ENCODE measurements around the gene ARL4A. TPM values are rescaled to one million over a fixed set of nuclear protein-coding genes. Genes with fewer than 3 reads are reported as not detected.

The ARL4A gene
- total and polyA plus RNA-seq, 2 of the 13 experiments (the other 11 are each of a cell fraction or from before 2014, with no cell fraction given), result 10.8 to 25.6 TPM

DNA sequence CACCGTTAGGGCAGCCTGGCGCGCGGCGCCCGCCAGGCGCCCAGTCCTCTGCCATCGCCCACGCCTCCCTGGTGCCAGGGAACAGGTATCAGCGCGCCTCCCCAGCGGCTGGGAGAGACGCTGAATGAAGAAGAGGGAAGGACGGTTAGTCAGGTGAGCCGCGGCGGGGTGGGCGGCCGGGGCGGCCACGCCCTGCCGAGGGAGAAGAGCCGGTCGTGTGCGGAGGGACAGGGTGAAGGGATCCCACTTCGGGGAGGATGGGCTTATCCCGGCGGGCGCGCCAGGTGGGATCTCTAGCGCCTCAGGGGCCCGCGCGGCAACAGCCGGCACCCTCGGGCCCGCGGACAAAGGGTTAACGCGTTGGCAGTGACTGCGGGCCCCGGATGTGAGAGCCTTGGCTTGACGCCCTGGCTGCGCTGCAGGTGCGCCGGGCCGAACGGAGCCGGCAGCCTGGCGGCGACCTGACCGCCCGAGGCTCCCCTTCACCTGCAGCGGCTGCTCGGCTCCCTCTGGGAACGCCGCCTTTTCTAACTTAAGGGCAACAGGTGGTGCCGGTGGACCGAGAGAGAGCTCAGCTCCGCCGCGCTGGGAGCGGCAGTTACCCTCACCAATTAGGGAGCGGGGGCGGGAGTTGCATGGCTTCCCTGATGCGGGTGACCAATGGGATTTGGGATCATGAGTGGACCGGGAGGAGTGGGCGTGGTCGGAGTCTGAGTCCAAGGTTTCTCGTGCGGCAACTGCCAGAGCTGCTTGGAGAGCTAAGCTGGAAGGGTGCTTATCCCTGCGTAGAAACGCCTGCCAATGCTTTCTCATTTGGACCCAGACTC is at the start of gene ARL4A (continued):
- TF ChIP-seq, protein P1, sequence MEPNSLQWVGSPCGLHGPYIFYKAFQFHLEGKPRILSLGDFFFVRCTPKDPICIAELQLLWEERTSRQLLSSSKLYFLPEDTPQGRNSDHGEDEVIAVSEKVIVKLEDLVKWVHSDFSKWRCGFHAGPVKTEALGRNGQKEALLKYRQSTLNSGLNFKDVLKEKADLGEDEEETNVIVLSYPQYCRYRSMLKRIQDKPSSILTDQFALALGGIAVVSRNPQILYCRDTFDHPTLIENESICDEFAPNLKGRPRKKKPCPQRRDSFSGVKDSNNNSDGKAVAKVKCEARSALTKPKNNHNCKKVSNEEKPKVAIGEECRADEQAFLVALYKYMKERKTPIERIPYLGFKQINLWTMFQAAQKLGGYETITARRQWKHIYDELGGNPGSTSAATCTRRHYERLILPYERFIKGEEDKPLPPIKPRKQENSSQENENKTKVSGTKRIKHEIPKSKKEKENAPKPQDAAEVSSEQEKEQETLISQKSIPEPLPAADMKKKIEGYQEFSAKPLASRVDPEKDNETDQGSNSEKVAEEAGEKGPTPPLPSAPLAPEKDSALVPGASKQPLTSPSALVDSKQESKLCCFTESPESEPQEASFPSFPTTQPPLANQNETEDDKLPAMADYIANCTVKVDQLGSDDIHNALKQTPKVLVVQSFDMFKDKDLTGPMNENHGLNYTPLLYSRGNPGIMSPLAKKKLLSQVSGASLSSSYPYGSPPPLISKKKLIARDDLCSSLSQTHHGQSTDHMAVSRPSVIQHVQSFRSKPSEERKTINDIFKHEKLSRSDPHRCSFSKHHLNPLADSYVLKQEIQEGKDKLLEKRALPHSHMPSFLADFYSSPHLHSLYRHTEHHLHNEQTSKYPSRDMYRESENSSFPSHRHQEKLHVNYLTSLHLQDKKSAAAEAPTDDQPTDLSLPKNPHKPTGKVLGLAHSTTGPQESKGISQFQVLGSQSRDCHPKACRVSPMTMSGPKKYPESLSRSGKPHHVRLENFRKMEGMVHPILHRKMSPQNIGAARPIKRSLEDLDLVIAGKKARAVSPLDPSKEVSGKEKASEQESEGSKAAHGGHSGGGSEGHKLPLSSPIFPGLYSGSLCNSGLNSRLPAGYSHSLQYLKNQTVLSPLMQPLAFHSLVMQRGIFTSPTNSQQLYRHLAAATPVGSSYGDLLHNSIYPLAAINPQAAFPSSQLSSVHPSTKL (CRISPR knock-in tag; IDR thresholded peaks at IDR 0.05), result peak; percentile 23; the same call in 1 of the 2 replicates
- TF ChIP-seq MATR3 (CRISPR knock-in tag; IDR thresholded peaks at IDR 0.05), result no peak
- TF ChIP-seq KMT2A (CRISPR knock-in tag; IDR thresholded peaks at IDR 0.05), result peak; percentile 85
- peak; percentile 65; the same call in 1 of the 2 replicates for TF ChIP-seq SP5 (CRISPR knock-in tag; IDR thresholded peaks at IDR 0.05; ENCODE audit: borderline replicate concordance, low read depth)
- TF ChIP-seq ZNF354B (CRISPR knock-in tag; IDR thresholded peaks at IDR 0.05), result no peak
- no peak for TF ChIP-seq HMGA1 (CRISPR knock-in tag; conservative IDR thresholded peaks at IDR 0.05)
- no peak; the same call in 1 of the 2 replicates for TF ChIP-seq KDM3A (CRISPR knock-in tag; IDR thresholded peaks at IDR 0.05; ENCODE audit: low read depth)
- TF ChIP-seq MLXIP (CRISPR knock-in tag; IDR thresholded peaks at IDR 0.05; ENCODE audit: borderline replicate concordance), result no peak
- TF ChIP-seq SMARCE1 (IDR thresholded peaks at IDR 0.05; ENCODE audit: borderline replicate concordance), result no peak
- no peak for TF ChIP-seq ISL2 (CRISPR knock-in tag; IDR thresholded peaks at IDR 0.05)
- no peak for TF ChIP-seq MTA3 (CRISPR knock-in tag; IDR thresholded peaks at IDR 0.05)
- no peak for TF ChIP-seq ZNF292 (CRISPR knock-in tag; IDR thresholded peaks at IDR 0.05; ENCODE audit: borderline replicate concordance, low read depth)

Data from HepG2 (cell line).